Measurements from ENCODE around the gene TNFAIP8. TPM values are rescaled to one million over a fixed set of nuclear protein-coding genes. Genes with fewer than 3 reads are reported as not detected.
"Not testable (repeated sequence)": the region's sequence is repeated elsewhere in the genome, so short reads cannot be mapped to it uniquely, and the experiment has no call there.

Gene TNFAIP8
- total RNA-seq, 5 donors from 2014 or later (not counting 1 experiment from before 2014, with no cell fraction given), result 128 to 145 (median 135) TPM

GRCh38 chr5:119438587-119438917 lies 82.7 kb downstream of the TNFAIP8 start:
- H3K9me3 ChIP-seq; H3K4me3 ChIP-seq (ENCODE audit: control insufficient read depth in 1 of 2, extremely low read depth in 1 of 2, low read length in 1 of 2); H3K36me3 Mint-ChIP-seq; H3K36me3 ChIP-seq (ENCODE audit: control insufficient read depth in 2 of 2, extremely low read depth in 1 of 2, insufficient read depth in 1 of 2, low read length in 1 of 2); DNase-seq; H3K4me1 ChIP-seq (ENCODE audit: control insufficient read depth in 1 of 2, extremely low read depth in 1 of 2, insufficient read depth in 2 of 2, low read length in 2 of 2); H3K9me3 Mint-ChIP-seq; H3K27ac ChIP-seq (ENCODE audit: low read length); POLR2A ChIA-PET; ATAC-seq (replicated peaks in 1 of 4): not testable (repeated sequence)
- Mint-ChIP-seq H3K27ac (peak overlapping the region in 1 of 2 donors; percentile 37), H3K4me3 (peak overlapping the region; percentile 78 to 79 (median 78)), H3K27me3 (peaks cover 22 to 34% of the 10 kb centered on the region in 2 donors), H3K4me1 (peaks cover 7 to 17% (median 9%) of the 10 kb centered on the region in 3 donors)
- no CpG with 5 or more reads among the region's 1 CpG for WGBS (ENCODE audit: insufficient coverage)
- peaks cover 0 to 22% of the 10 kb centered on the region in 2 experiments for H3K27me3 ChIP-seq (replicated peaks in 1 of 2; ENCODE audit: control insufficient read depth in 2 of 2, extremely low read depth in 1 of 2, insufficient read depth in 2 of 2, low read length in 1 of 2)
- CTCF ChIA-PET, result interaction anchor here in 1 of 2 donors (1.2 kb wide), 1 partner anchor 27 kb away, joined by 3 read pairs; no protein-coding TSS in a partner anchor

- ChIA-PET CTCF (no interaction called here), POLR2A (no interaction called here)
- H3K9me3 Mint-ChIP-seq, result peaks cover 0 to 4% (median 4%) of the 10 kb centered on the region in 3 donors
- Histone ChIP-seq H3K36me3 (ENCODE audit: control insufficient read depth in 2 of 2, extremely low read depth in 1 of 2, insufficient read depth in 1 of 2, low read length in 1 of 2) (no peaks in the 10 kb centered on the region), H3K4me1 (ENCODE audit: control insufficient read depth in 1 of 2, extremely low read depth in 1 of 2, insufficient read depth in 2 of 2, low read length in 2 of 2) (peaks cover 0 to 4% of the 10 kb centered on the region in 2 experiments), H3K27ac (ENCODE audit: low read length) (no peak overlapping the region), H3K27me3 (replicated peaks in 1 of 2; ENCODE audit: control insufficient read depth in 2 of 2, extremely low read depth in 1 of 2, insufficient read depth in 2 of 2, low read length in 1 of 2) (peaks cover 0 to 22% of the 10 kb centered on the region in 2 experiments), H3K9me3 (no peaks in the 10 kb centered on the region), H3K4me3 (ENCODE audit: control insufficient read depth in 1 of 2, extremely low read depth in 1 of 2, low read length in 1 of 2) (peak overlapping the region; percentile 11 to 50)
- peaks cover 7 to 17% (median 9%) of the 10 kb centered on the region in 3 donors for H3K4me1 Mint-ChIP-seq
- DNase-seq (peak in 2 of 35 experiments; percentile 15 to 21), ATAC-seq (replicated peaks in 1 of 4) (peak; percentile 43 to 63 (median 55))
- 75% methylated on average over 5 of the region's 8 CpGs for WGBS (ENCODE audit: insufficient coverage)
- peak overlapping the region; percentile 78 to 79 (median 78) for H3K4me3 Mint-ChIP-seq
- no peaks in the 10 kb centered on the region for H3K36me3 Mint-ChIP-seq
- H3K27me3 Mint-ChIP-seq, result peaks cover 22 to 34% of the 10 kb centered on the region in 2 donors
- H3K27ac Mint-ChIP-seq, result peak overlapping the region; percentile 32 to 74
These were observed 83.4 kb downstream of the TNFAIP8 start for GRCh38 chr5:119439140-119439631.

DNA sequence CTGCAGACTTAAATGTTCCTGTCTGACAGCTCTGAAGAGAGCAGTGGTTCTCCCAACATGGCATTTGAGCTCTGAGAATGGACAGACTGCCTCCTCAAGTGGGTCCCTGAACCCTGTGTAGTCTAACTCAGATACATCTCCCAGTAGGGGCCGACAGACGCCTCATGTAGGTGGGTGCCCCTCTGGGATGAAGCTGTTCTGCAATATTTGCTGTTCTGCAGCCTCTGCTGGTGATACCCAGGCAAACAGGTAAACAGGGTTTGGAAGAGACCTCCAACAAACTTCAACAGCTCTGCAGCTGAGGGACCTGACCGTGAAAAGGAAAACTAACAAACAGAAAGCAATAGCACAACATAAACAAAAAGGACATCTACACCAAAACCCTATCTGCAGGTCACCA lies 83.8 kb downstream of the TNFAIP8 start:
- peaks cover 22 to 34% of the 10 kb centered on the region in 2 donors for H3K27me3 Mint-ChIP-seq
- peaks cover 0 to 22% of the 10 kb centered on the region in 2 experiments for H3K27me3 ChIP-seq (replicated peaks in 1 of 2; ENCODE audit: control insufficient read depth in 2 of 2, extremely low read depth in 1 of 2, insufficient read depth in 2 of 2, low read length in 1 of 2)
- POLR2A ChIA-PET; DNase-seq; H3K9me3 ChIP-seq; H3K9me3 Mint-ChIP-seq; H3K36me3 ChIP-seq (ENCODE audit: control insufficient read depth in 2 of 2, extremely low read depth in 1 of 2, insufficient read depth in 1 of 2, low read length in 1 of 2); H3K36me3 Mint-ChIP-seq; H3K4me1 ChIP-seq (ENCODE audit: control insufficient read depth in 1 of 2, extremely low read depth in 1 of 2, insufficient read depth in 2 of 2, low read length in 2 of 2); CTCF ChIA-PET; H3K27ac ChIP-seq (ENCODE audit: low read length); H3K27ac Mint-ChIP-seq; ATAC-seq (replicated peaks in 1 of 4): not testable (repeated sequence)
- peaks cover 7 to 17% (median 9%) of the 10 kb centered on the region in 3 donors for H3K4me1 Mint-ChIP-seq
- 93% methylated on average over 3 of the region's 3 CpGs for WGBS (ENCODE audit: insufficient coverage)
- H3K4me3 Mint-ChIP-seq, result peak overlapping the region; percentile 78 to 79 (median 78)
- H3K4me3 ChIP-seq (ENCODE audit: control insufficient read depth in 1 of 2, extremely low read depth in 1 of 2, low read length in 1 of 2), result peak overlapping the region in 1 of 2 donors; percentile 50

GRCh38 chr5:119444643-119445042 lies 88.8 kb downstream of the TNFAIP8 start:
- no CpG with 5 or more reads among the region's 4 CpGs for WGBS (ENCODE audit: insufficient coverage)
- H3K36me3 ChIP-seq (ENCODE audit: control insufficient read depth in 2 of 2, extremely low read depth in 1 of 2, insufficient read depth in 1 of 2, low read length in 1 of 2); H3K27me3 ChIP-seq (replicated peaks in 1 of 2; ENCODE audit: control insufficient read depth in 2 of 2, extremely low read depth in 1 of 2, insufficient read depth in 2 of 2, low read length in 1 of 2); H3K4me1 ChIP-seq (ENCODE audit: control insufficient read depth in 1 of 2, extremely low read depth in 1 of 2, insufficient read depth in 2 of 2, low read length in 2 of 2); H3K9me3 ChIP-seq; DNase-seq; H3K9me3 Mint-ChIP-seq; H3K27ac ChIP-seq (ENCODE audit: low read length); ATAC-seq (replicated peaks in 1 of 4); H3K4me1 Mint-ChIP-seq; POLR2A ChIA-PET; CTCF ChIA-PET; H3K4me3 Mint-ChIP-seq; H3K36me3 Mint-ChIP-seq; H3K27ac Mint-ChIP-seq; H3K4me3 ChIP-seq (ENCODE audit: control insufficient read depth in 1 of 2, extremely low read depth in 1 of 2, low read length in 1 of 2): not testable (repeated sequence)
- H3K27me3 Mint-ChIP-seq, result peaks cover 5 to 11% of the 10 kb centered on the region in 2 donors

GRCh38 chr5:119445544-119445943 lies 89.7 kb downstream of the TNFAIP8 start:
- Histone ChIP-seq H3K27ac (ENCODE audit: low read length) (no peak overlapping the region), H3K27me3 (replicated peaks in 1 of 2; ENCODE audit: control insufficient read depth in 2 of 2, extremely low read depth in 1 of 2, insufficient read depth in 2 of 2, low read length in 1 of 2) (peaks cover 0 to 10% of the 10 kb centered on the region in 2 experiments), H3K36me3 (ENCODE audit: control insufficient read depth in 2 of 2, extremely low read depth in 1 of 2, insufficient read depth in 1 of 2, low read length in 1 of 2) (no peaks in the 10 kb centered on the region), H3K4me3 (ENCODE audit: control insufficient read depth in 1 of 2, extremely low read depth in 1 of 2, low read length in 1 of 2) (no peak overlapping the region), H3K9me3 (no peaks in the 10 kb centered on the region), H3K4me1 (ENCODE audit: control insufficient read depth in 1 of 2, extremely low read depth in 1 of 2, insufficient read depth in 2 of 2, low read length in 2 of 2) (no peaks in the 10 kb centered on the region)
- no peak overlapping the region for H3K4me3 Mint-ChIP-seq
- CTCF ChIA-PET, result no interaction called here
- no peak for ATAC-seq (replicated peaks in 1 of 4)
- H3K27ac Mint-ChIP-seq, result no peak overlapping the region
- WGBS (ENCODE audit: insufficient coverage), result 100% methylated on average over 3 of the region's 13 CpGs
- DNase-seq, result no peak
- H3K4me1 Mint-ChIP-seq, result peaks cover 0 to 2% (median 0%) of the 10 kb centered on the region in 3 donors
- H3K9me3 Mint-ChIP-seq, result peaks cover 0 to 4% (median 0%) of the 10 kb centered on the region in 3 donors
- H3K36me3 Mint-ChIP-seq, result no peaks in the 10 kb centered on the region
- H3K27me3 Mint-ChIP-seq, result peaks cover 1 to 10% of the 10 kb centered on the region in 2 donors
- POLR2A ChIA-PET, result interaction anchor here in 1 of 2 donors (0.5 kb wide), 1 partner anchor 16 kb away, joined by 3 read pairs; no protein-coding TSS in a partner anchor

Other genes starting within 250 kb of the TNFAIP8 start
- gene HSD17B4, start 96.5 kb downstream of the TNFAIP8 start, total RNA-seq, result 10 to 100 TPM; 32.1 to 79.6 (median 54.0) TPM